ENCODE data around the gene SECTM1. TPM values are rescaled to one million over a fixed set of nuclear protein-coding genes. Genes with fewer than 3 reads are reported as not detected.
"Not testable (repeated sequence)": the region's sequence is repeated elsewhere in the genome, so short reads cannot be mapped to it uniquely, and the experiment has no call there.

The SECTM1 gene
- total RNA-seq, 1 donor from 2014 or later: not detected

DNA sequence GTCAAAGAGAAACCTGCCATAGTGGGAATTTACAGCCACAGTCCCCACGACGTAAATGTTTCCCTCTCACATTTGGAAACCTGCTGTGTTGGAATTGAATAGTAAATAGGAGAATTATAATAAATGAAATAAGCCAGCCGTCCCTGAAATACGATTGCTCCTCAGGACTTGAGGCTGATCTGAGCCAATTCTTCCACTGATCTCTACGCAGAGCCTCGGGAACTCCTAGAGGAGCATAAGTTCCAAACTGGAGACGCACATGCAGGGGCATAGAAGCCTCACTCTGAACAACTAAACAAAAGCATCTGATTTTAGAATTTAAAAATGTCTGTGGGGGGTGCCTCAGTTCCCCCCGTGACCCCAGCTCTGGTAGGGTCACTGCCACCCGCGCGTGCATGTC is 15.3 kb upstream of the SECTM1 start:
- H3K4me3 Mint-ChIP-seq (ENCODE audit: low read depth): no peak overlapping the region
- H3K36me3 Mint-ChIP-seq (ENCODE audit: insufficient read depth): no peaks in the 10 kb centered on the region
- H3K4me1 Mint-ChIP-seq (ENCODE audit: low read depth): peaks cover 24% of the 10 kb centered on the region
- TF ChIP-seq, protein P1, sequence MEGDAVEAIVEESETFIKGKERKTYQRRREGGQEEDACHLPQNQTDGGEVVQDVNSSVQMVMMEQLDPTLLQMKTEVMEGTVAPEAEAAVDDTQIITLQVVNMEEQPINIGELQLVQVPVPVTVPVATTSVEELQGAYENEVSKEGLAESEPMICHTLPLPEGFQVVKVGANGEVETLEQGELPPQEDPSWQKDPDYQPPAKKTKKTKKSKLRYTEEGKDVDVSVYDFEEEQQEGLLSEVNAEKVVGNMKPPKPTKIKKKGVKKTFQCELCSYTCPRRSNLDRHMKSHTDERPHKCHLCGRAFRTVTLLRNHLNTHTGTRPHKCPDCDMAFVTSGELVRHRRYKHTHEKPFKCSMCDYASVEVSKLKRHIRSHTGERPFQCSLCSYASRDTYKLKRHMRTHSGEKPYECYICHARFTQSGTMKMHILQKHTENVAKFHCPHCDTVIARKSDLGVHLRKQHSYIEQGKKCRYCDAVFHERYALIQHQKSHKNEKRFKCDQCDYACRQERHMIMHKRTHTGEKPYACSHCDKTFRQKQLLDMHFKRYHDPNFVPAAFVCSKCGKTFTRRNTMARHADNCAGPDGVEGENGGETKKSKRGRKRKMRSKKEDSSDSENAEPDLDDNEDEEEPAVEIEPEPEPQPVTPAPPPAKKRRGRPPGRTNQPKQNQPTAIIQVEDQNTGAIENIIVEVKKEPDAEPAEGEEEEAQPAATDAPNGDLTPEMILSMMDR (IDR thresholded peaks at IDR 0.05; ENCODE audit: unreplicated experiment): no peak
- no peak for DNase-seq (ENCODE audit: low spot score, unreplicated experiment)
- peak overlapping the region; percentile 3 for H3K27ac Mint-ChIP-seq
- no peaks in the 10 kb centered on the region for H3K9me3 Mint-ChIP-seq (ENCODE audit: low read depth)
- no peaks in the 10 kb centered on the region for H3K27me3 Mint-ChIP-seq

DNA sequence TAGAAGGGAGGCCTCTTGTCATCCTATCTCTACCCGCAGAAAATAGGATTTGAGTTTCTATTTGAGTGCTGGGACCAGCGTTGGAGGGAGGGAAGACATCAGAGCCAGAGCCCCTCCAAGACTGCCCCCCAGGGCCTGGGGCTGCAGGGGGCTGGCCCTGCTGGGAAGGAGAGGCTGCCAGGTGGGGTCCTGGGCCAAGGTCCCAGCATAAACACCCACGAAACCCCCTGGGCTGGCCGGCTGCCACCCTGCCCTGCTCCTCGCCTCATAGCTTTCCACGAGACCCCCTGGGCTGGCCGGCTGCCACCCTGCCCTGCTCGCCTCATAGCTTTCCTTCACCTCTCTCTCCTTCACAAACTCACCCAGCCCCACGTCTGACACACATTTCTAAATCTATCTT is 14.9 kb upstream of the SECTM1 start:
- no peak for DNase-seq (ENCODE audit: low spot score, unreplicated experiment)
- Mint-ChIP-seq H3K9me3 (ENCODE audit: low read depth) (no peaks in the 10 kb centered on the region), H3K27me3 (no peaks in the 10 kb centered on the region), H3K36me3 (ENCODE audit: insufficient read depth) (no peaks in the 10 kb centered on the region), H3K27ac (peak overlapping the region; percentile 33), H3K4me1 (ENCODE audit: low read depth) (peaks cover 26% of the 10 kb centered on the region), H3K4me3 (ENCODE audit: low read depth) (no peak overlapping the region)
- TF ChIP-seq, protein P1 (IDR thresholded peaks at IDR 0.05; ENCODE audit: unreplicated experiment): no peak

DNA sequence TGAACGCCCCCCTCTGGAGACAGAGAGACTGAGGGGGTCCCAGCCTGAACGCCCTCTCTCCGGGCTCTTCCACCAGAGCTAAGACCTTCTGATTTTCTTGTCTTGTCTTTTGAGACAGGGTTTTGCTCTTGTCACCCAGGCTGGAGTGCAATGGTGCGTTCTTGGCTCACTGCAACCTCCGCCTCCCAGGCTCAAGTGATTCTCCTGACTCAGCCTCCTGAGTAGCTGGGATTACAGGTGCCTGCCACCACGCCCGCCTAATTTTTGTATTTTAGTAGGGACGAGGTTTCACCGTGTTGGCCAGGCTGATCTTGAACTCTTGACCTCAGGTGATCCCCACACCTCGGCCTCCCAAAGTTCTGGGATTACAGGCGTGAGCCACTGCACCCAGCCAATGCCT is 14.4 kb upstream of the SECTM1 start:
- H3K36me3 Mint-ChIP-seq (ENCODE audit: insufficient read depth); DNase-seq (ENCODE audit: low spot score, unreplicated experiment); H3K4me3 Mint-ChIP-seq (ENCODE audit: low read depth); H3K27me3 Mint-ChIP-seq; H3K9me3 Mint-ChIP-seq (ENCODE audit: low read depth): not testable (repeated sequence)
- Mint-ChIP-seq H3K27ac (peak overlapping the region; percentile 33), H3K4me1 (ENCODE audit: low read depth) (peaks cover 26% of the 10 kb centered on the region)

DNA sequence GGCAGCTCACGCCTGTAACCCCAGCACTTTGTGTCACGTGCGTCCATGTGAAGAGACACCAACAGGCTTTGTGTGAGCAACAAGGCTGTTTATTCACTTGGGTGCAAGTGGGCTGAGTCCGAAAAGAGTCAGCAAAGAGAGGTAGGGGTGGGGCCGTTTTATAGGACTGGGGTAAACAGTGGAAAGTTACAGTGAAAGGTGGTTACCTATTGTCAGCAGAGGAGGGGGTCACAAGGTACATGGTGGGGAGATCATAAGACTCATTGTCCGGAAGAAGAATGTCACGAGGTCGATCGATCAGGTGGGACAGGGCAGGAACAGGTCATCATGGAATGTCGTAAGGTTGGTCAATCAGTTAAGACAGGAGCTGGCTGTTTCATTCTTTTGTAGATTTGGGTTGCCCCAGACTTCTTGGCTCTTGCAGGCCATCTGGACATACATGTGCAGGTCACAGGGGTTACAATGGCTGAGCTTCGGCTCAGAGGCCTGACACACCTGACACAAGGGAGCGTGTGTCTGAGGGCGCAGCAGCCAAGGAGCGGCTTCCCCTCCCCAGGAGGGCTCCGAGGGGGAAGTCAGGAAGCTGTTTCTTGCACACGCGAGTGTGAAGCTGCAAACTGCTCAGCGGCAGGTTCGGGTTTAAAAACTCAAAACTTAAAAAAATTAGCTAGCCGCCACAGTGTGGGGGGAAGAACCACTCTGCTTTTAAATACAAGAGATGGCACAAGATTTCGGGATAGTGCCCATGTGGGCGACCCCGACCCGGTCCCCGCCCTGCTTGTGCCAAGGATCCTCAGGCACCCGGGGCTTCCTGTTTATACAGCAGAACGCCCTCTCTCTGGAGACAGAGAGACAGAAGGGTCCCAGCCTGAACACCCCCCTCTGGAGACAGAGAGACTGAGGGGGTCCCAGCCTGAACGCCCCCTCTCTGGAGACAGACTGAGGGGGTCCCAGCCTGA is 13.1 kb upstream of the SECTM1 start:
- no peak for DNase-seq (ENCODE audit: low spot score, unreplicated experiment)
- H3K4me3 Mint-ChIP-seq (ENCODE audit: low read depth): peak overlapping the region; percentile 27
- H3K27me3 Mint-ChIP-seq: peaks cover 3% of the 10 kb centered on the region
- peak overlapping the region; percentile 62 for H3K27ac Mint-ChIP-seq
- H3K36me3 Mint-ChIP-seq (ENCODE audit: insufficient read depth): no peaks in the 10 kb centered on the region
- TF ChIP-seq, protein P1 (IDR thresholded peaks at IDR 0.05; ENCODE audit: unreplicated experiment): no peak
- H3K4me1 Mint-ChIP-seq (ENCODE audit: low read depth): peaks cover 26% of the 10 kb centered on the region
- H3K9me3 Mint-ChIP-seq (ENCODE audit: low read depth): no peaks in the 10 kb centered on the region

DNA sequence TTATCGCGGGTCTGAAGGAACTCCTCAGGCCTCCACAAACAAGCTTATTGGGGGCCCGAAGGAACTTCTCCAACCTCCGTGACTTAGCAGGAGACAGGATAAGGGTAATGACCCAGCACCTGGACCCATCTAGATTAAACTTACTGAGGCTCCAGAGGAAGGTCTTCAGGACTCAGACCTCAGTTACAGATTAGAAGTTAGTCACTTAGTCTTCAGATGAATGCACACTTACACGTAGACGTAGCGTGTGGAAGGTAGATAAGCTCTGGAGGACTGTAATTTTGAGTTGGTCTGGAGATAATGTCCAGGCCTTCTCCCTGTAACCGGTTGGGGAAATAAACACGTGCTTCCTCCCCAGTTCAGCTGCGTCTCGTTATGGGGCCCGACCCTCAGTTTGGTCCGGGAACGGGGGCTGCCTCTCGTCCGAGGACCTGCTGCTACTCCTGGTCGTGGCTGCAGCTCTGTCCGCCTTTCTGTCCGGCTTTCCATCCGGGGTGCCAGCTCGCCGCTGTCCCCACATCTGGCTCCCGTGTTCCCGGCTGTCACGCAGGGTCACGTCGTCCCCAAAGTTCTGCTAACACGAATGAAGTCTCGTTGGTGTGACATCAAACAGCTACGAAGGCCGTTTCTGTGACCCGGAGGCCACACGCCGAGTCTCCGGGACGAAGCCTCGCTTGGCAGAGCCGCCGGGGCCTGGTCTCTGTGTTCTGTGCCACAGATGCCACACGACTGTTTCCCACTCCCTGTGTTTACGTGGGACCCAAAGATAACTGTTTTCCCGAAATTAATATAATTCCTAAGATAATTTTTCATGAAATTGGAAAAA is 11.8 kb upstream of the SECTM1 start:
- H3K9me3 Mint-ChIP-seq (ENCODE audit: low read depth): no peaks in the 10 kb centered on the region
- no peaks in the 10 kb centered on the region for H3K36me3 Mint-ChIP-seq (ENCODE audit: insufficient read depth)
- no peak overlapping the region for H3K4me3 Mint-ChIP-seq (ENCODE audit: low read depth)
- DNase-seq (ENCODE audit: low spot score, unreplicated experiment): no peak
- peaks cover 3% of the 10 kb centered on the region for H3K27me3 Mint-ChIP-seq
- no peak overlapping the region for H3K27ac Mint-ChIP-seq
- TF ChIP-seq, protein P1 (IDR thresholded peaks at IDR 0.05; ENCODE audit: unreplicated experiment): no peak
- H3K4me1 Mint-ChIP-seq (ENCODE audit: low read depth): peaks cover 24% of the 10 kb centered on the region
